ENCODE results near the gene ARHGAP32.

DNA sequence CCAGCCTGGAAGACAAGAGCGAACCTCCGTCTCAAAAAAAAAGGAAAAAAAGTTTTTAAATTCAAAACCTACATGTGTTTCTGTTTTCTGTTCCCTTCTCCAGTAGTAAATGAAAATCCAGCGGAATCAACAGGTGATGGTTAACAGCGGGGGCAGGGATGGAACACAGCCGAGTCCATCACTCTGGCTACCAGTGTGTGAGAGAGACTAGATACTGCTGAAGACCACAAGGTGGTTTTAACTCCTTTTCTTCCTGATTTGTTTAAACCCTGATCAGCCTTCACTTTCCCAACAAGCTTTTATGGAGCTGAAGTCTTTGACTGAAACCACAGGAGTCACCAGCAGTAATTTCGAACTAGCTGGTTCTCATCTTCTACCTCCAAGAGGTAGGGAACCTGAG is 3.6 kb upstream of the ARHGAP32 start:
- no peak for TF ChIP-seq CREB5 (CRISPR knock-in tag; IDR thresholded peaks at IDR 0.05; ENCODE audit: low read depth)
- TF ChIP-seq RARB (CRISPR knock-in tag; IDR thresholded peaks at IDR 0.05): no peak
- TF ChIP-seq, protein P1, sequence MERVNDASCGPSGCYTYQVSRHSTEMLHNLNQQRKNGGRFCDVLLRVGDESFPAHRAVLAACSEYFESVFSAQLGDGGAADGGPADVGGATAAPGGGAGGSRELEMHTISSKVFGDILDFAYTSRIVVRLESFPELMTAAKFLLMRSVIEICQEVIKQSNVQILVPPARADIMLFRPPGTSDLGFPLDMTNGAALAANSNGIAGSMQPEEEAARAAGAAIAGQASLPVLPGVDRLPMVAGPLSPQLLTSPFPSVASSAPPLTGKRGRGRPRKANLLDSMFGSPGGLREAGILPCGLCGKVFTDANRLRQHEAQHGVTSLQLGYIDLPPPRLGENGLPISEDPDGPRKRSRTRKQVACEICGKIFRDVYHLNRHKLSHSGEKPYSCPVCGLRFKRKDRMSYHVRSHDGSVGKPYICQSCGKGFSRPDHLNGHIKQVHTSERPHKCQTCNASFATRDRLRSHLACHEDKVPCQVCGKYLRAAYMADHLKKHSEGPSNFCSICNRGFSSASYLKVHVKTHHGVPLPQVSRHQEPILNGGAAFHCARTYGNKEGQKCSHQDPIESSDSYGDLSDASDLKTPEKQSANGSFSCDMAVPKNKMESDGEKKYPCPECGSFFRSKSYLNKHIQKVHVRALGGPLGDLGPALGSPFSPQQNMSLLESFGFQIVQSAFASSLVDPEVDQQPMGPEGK (CRISPR knock-in tag; IDR thresholded peaks at IDR 0.05; ENCODE audit: borderline replicate concordance): no peak
- TF ChIP-seq ZNF70 (CRISPR knock-in tag; IDR thresholded peaks at IDR 0.05): no peak
- TF ChIP-seq ISL1 (CRISPR knock-in tag; IDR thresholded peaks at IDR 0.05): no peak
- TF ChIP-seq TOX (CRISPR knock-in tag; IDR thresholded peaks at IDR 0.05; ENCODE audit: borderline replicate concordance): no peak
- TF ChIP-seq ZNF8 (CRISPR knock-in tag; IDR thresholded peaks at IDR 0.05): no peak
- no peak for TF ChIP-seq CSDC2 (CRISPR knock-in tag; IDR thresholded peaks at IDR 0.05)
- TF ChIP-seq BACH2 (CRISPR knock-in tag; IDR thresholded peaks at IDR 0.05; ENCODE audit: borderline replicate concordance): no peak
- TF ChIP-seq OSR1 (CRISPR knock-in tag; IDR thresholded peaks at IDR 0.05): no peak
- no peak for TF ChIP-seq ZFP3 (CRISPR knock-in tag; IDR thresholded peaks at IDR 0.05)
- no peak for TF ChIP-seq TSHZ2 (CRISPR knock-in tag; IDR thresholded peaks at IDR 0.05)
